ENCODE results near the gene ENDOG.
"Not testable (repeated sequence)": the region's sequence is repeated elsewhere in the genome, so short reads cannot be mapped to it uniquely, and the experiment has no call there.

GRCh38 chr9:128870941-128871265 is 52.6 kb downstream of the ENDOG start:
- not testable (repeated sequence) for TF ChIP-seq CTCF (IDR thresholded peaks at IDR 0.05; ENCODE audit: low read length); EZH2phosphoT487 (IDR thresholded peaks at IDR 0.05; ENCODE audit: low read length); EZH2 (optimal IDR thresholded peaks at IDR 0.05; ENCODE audit: low read depth, low read length)
